SK-N-SH treated with all-trans-retinoic acid at 6 μM for 48 hours (cell line): Measurements from ENCODE around the gene UTP4.

Experiments used
- CSDC2 ChIP-seq: fragments of 250-450 bp; sonication (Bioruptor Pico); IDR thresholded peaks from 2 replicates; pipeline ENCODE4 v1.5.0; 2020; ENCODE audit warnings: mild to moderate bottlenecking, moderate library complexity
- ESRRG ChIP-seq: fragments of 250-450 bp; sonication (Bioruptor Pico); IDR thresholded peaks from 2 replicates; pipeline ENCODE4 v1.6.1; 2021; ENCODE audit warnings: mild to moderate bottlenecking
- PPARA ChIP-seq: fragments of 250-450 bp; sonication (Bioruptor Pico); IDR thresholded peaks from 2 replicates; pipeline ENCODE4 v1.5.0; 2020; ENCODE audit warnings: mild to moderate bottlenecking, borderline replicate concordance
- RARB ChIP-seq: fragments of 250-450 bp; sonication (Bioruptor Pico); IDR thresholded peaks from 2 replicates; pipeline ENCODE4 v1.8.0; 2021; ENCODE audit warnings: mild to moderate bottlenecking, moderate library complexity
- SNAI2 ChIP-seq: fragments of 250-450 bp; sonication (Bioruptor Pico); IDR thresholded peaks from 2 replicates; pipeline ENCODE4 v1.5.0; 2020; ENCODE audit warnings: mild to moderate bottlenecking, moderate library complexity
- TCF4 ChIP-seq: fragments of 250-450 bp; sonication (Bioruptor Pico); IDR thresholded peaks from 2 replicates; pipeline ENCODE4 v1.8.0; 2021; ENCODE audit warnings: mild to moderate bottlenecking, moderate library complexity, borderline replicate concordance
- ZC3H10 ChIP-seq: fragments of 250-450 bp; sonication (Bioruptor Pico); IDR thresholded peaks from 2 replicates; pipeline ENCODE4 v1.5.1; 2021; ENCODE audit warnings: mild to moderate bottlenecking, moderate library complexity
- ZNF70 ChIP-seq: fragments of 450-650 bp; formaldehyde crosslinking; IDR thresholded peaks from 2 replicates; pipeline ENCODE4 v1.5.0; 2020; ENCODE audit warnings: mild to moderate bottlenecking, moderate library complexity
- ZNF8 ChIP-seq: fragments of 450-650 bp; formaldehyde crosslinking; IDR thresholded peaks from 2 replicates; pipeline ENCODE4 v1.5.0; 2020; ENCODE audit warnings: mild to moderate bottlenecking, moderate library complexity
- TF ChIP-seq, protein P1 (sequence below): fragments of 250-450 bp; sonication (Bioruptor Pico); IDR thresholded peaks from 2 replicates; pipeline ENCODE4 v1.8.0; 2020; ENCODE audit warnings: mild to moderate bottlenecking, moderate library complexity, borderline replicate concordance
- TF ChIP-seq, protein P2 (sequence below): fragments of 250-450 bp; sonication (Bioruptor Pico); IDR thresholded peaks from 2 replicates; pipeline ENCODE4 v1.5.1; 2020; ENCODE audit warnings: low read depth, mild to moderate bottlenecking, moderate library complexity

DNA sequence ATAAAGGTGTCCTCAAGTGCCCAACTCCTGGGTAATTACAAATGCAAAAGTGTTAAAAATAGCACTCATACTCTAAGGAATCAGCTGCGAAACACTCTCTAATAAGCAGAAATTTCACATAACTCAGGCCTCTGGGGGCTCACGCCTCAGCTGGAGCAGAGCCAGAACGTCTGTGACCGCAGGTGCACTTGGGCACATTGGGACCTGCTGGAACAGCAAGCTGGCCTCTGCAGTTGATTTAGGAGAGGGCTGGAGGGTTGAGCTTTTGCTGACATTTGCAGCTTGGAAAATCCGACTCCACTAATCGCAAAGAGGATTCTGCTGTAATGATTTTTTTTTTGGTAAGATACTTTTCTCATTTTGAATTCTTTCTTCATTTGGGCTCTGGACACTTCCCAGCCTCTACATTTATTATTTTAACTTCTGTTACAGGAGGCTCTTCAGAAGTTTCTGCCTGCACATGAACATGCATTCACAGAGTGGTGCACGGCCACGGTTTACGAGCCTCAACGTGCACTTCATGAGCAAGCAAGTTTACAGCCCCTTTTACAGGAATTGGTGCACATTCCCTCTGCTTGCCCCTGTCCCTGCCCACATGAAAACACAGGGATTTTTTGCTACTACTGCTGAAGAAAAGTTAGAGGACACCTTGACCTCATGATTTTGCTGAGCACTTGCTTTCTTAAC, 50.4 kb downstream of the UTP4 start:
- no peak for TF ChIP-seq CSDC2 (CRISPR knock-in tag)
- TF ChIP-seq PPARA (CRISPR knock-in tag): no peak
- TF ChIP-seq SNAI2 (CRISPR knock-in tag): no peak
- no peak for TF ChIP-seq TCF4 (CRISPR knock-in tag)
- no peak for TF ChIP-seq ESRRG (CRISPR knock-in tag)
- TF ChIP-seq, protein P1, sequence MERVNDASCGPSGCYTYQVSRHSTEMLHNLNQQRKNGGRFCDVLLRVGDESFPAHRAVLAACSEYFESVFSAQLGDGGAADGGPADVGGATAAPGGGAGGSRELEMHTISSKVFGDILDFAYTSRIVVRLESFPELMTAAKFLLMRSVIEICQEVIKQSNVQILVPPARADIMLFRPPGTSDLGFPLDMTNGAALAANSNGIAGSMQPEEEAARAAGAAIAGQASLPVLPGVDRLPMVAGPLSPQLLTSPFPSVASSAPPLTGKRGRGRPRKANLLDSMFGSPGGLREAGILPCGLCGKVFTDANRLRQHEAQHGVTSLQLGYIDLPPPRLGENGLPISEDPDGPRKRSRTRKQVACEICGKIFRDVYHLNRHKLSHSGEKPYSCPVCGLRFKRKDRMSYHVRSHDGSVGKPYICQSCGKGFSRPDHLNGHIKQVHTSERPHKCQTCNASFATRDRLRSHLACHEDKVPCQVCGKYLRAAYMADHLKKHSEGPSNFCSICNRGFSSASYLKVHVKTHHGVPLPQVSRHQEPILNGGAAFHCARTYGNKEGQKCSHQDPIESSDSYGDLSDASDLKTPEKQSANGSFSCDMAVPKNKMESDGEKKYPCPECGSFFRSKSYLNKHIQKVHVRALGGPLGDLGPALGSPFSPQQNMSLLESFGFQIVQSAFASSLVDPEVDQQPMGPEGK: no peak
- TF ChIP-seq, protein P2, sequence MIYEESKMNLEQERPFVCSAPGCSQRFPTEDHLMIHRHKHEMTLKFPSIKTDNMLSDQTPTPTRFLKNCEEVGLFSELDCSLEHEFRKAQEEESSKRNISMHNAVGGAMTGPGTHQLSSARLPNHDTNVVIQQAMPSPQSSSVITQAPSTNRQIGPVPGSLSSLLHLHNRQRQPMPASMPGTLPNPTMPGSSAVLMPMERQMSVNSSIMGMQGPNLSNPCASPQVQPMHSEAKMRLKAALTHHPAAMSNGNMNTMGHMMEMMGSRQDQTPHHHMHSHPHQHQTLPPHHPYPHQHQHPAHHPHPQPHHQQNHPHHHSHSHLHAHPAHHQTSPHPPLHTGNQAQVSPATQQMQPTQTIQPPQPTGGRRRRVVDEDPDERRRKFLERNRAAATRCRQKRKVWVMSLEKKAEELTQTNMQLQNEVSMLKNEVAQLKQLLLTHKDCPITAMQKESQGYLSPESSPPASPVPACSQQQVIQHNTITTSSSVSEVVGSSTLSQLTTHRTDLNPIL (CRISPR knock-in tag): no peak
- no peak for TF ChIP-seq ZC3H10 (CRISPR knock-in tag)
- no peak for TF ChIP-seq ZNF8
- no peak for TF ChIP-seq ZNF70
- no peak for TF ChIP-seq RARB (CRISPR knock-in tag)
